SK-N-MC (cell line): Measurements from ENCODE around the gene ZCCHC14.

Experiments used
- EZH2 ChIP-seq: fragments of 200-600 bp; sonication (generic); IDR thresholded peaks from one replicate; pipeline ENCODE4 v1.6.1; 2017; ENCODE audit warnings: antibody characterized with exemption
- FOXP2 ChIP-seq: optimal IDR thresholded peaks from 2 replicates; pipeline ENCODE3; 2011; ENCODE audit warnings: mild to moderate bottlenecking, moderate library complexity; ENCODE audit not compliant: insufficient read depth; ENCODE audit errors: extremely low read length, control extremely low read depth
- POLR2AphosphoS5 ChIP-seq: IDR thresholded peaks from 2 replicates; pipeline ENCODE4 v1.6.1; 2012; ENCODE audit warnings: mild to moderate bottlenecking, low read depth, low read length, borderline replicate concordance

DNA sequence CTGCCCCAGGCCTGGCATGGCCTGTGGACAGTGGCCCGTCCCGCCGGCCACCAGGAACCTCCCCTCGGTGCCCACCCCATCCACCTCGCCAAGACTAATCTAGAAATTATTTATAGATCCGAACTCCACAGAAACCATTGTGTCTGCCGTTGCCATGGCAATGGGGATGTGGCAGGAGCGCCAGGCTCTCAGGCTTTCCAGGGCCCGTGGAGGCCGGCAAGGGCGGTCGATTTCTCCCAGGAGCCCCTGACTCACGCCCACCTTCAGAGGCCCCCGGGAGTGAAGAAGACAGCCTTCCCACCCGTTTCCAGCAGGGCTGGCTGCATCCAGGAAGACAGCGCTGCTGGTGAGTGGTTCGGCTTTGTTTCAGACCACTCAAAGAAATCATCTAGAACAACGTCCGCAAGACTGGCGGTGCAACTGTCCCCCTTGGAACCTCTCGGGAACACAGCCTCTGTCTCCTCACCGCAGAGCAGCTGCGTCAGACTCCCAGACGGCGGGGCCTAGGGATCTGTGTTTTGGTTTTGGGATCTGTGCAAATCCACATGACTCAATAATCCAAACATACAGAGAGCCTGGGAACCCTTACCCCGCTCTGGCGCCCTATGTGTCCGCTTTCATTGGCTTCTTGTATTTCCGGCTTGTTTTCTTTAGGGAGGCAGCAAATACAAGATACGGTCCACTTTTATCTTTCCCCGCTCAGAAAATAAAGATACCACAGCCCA, 48.5 kb upstream of the ZCCHC14 start:
- TF ChIP-seq EZH2 = no peak
- TF ChIP-seq POLR2AphosphoS5 = no peak
- TF ChIP-seq FOXP2 = no peak
